ENCODE results near the gene CTNNBL1.

The CTNNBL1 gene

DNA sequence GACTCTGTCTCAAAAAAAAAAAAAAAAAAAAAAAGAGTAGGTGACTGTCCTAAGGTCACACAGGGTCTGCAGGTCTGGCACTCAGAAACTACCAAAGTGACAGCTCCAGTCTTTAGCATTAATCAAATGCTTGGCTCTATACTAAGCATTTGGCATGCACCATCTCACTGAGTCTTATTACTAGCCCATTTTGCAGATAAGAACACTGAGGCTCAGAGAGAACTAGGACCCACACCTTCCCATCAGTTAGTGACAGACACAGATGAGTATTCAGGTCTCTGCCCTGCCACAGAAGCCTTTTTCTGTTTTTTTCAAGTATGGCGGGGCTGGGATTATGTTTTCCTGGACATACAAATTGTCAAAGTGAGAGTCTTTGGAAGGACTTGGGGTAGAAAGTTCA lies 186.0 kb downstream of the CTNNBL1 start:
- no peak overlapping the region for H3K4me3 ChIP-seq (ENCODE audit: low read length)
- DNase-seq (ENCODE audit: low read depth): no peak

DNA sequence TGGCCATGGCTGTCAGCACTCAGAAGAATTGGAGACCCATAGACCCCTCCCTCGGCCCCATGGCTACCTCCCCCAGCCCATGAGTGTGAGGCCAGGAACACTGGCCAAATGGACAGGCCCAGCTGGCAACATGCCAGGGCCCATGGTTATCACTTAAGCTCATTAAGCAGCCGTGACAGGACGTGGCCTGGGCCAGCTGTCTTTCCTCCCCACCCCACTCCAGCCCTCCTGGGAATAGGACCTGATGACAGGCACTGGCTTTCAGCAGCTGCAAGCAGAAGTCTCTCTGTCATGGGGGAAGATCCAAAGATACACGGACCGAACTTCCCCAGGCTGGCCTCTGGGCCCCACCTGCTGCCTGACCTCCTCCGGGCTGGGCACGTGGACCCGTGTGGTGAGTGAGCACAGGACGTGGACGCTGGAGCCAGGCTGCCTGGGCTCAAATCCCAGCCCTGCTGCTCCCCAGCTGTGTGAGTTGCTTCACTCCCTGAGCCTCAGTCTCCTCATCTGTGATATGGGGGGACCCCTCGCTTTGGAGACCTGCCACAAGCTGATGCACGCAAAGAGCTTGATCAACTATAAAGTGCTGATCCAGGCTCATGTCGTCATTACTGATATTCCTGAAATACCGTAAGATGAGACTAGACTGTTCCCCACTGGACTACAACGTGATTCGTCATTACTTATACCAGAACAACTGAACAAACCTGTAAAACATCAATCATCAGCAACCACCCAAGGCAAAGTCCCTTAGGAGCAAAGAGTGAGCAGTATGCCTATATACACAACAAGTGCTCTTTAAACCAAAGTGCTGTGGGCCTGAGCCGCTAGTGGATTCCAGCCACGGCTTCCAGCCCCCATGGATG lies 187.1 kb downstream of the CTNNBL1 start:
- TF ChIP-seq, protein P1, sequence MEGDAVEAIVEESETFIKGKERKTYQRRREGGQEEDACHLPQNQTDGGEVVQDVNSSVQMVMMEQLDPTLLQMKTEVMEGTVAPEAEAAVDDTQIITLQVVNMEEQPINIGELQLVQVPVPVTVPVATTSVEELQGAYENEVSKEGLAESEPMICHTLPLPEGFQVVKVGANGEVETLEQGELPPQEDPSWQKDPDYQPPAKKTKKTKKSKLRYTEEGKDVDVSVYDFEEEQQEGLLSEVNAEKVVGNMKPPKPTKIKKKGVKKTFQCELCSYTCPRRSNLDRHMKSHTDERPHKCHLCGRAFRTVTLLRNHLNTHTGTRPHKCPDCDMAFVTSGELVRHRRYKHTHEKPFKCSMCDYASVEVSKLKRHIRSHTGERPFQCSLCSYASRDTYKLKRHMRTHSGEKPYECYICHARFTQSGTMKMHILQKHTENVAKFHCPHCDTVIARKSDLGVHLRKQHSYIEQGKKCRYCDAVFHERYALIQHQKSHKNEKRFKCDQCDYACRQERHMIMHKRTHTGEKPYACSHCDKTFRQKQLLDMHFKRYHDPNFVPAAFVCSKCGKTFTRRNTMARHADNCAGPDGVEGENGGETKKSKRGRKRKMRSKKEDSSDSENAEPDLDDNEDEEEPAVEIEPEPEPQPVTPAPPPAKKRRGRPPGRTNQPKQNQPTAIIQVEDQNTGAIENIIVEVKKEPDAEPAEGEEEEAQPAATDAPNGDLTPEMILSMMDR (IDR thresholded peaks at IDR 0.05; ENCODE audit: insufficient read depth, low read depth, low read length, missing control alignments): no peak
- DNase-seq (ENCODE audit: low read depth): peak; percentile 75
- no peak overlapping the region for H3K4me3 ChIP-seq (ENCODE audit: low read length)

More for the DNA sequence above, 186.0 kb downstream of the CTNNBL1 start:
- TF ChIP-seq, protein P1 (IDR thresholded peaks at IDR 0.05; ENCODE audit: insufficient read depth, low read depth, low read length, missing control alignments): no peak

DNA sequence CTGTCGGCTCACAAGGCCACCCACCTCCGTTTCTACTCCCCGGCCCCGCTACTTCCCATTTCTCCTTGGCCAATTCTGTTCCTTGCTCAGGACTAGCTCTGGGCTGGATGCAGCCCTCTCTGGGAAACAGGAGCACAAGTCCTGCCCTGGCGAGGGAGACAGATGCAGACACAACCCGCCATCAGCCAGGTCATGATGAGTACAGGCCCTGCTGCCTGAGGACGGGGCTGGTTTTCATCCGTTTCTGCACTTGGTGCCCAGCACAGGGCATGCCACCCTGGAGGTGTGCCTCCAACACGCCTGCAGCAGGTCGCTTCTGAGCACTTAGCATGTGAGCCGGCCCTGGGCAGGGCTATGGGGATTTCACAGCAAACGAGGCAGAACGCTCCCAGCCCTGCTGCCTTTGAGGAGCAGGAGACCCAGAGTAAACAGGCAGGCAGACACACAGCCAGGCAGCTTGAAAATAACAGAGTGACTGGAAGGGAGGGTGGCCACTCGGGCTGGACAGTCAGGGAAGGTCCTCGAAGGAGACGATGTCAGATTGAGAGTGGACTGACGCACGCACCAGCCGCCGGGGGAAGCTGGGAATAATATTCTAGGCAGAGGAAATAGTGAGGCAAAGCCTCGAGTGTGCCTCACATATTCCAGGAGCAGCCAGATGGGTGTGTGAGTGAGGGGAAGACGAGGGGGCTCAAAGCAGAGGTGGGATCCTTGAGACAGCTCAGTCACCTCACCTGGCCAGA lies 187.9 kb downstream of the CTNNBL1 start:
- TF ChIP-seq, protein P1 (IDR thresholded peaks at IDR 0.05; ENCODE audit: insufficient read depth, low read depth, low read length, missing control alignments): no peak
- DNase-seq (ENCODE audit: low read depth): no peak
- no peak overlapping the region for H3K4me3 ChIP-seq (ENCODE audit: low read length)

DNA sequence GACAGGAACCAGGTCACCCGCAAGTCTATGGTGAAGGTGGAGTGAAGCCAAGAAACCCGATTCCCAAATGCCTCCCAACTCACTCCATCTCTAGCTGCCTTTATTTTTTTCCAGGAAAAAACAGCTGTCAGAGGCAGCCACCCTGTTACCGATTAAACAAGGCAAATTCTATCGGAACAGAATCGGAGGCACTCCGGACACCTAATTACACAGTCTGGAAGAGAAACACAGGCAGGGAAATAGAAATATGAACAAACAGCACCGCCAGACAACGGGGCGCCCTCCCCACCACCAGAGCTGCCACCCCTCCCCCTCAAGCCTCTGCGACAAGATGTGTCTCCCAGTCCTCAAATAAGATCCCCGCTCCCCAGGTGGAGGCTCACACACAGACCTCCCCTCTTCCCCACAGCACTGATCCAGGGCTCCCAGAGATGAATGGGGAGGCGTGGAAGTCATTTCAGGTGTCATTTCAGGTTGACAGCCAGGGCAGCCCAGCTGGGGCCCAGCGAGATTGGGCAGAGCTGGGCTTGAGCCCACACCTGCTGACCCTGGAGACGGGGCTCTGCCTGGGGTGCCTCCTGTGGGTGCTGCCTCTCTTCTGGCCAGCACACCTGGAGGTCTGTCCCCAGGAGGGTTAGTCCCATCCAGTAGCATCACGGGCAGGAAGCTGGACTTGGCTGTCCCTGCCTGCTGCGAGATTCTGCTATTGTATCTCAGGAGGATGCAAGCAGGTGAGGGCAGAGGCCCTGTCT lies 189.3 kb downstream of the CTNNBL1 start:
- DNase-seq (ENCODE audit: low read depth): no peak
- no peak overlapping the region for H3K4me3 ChIP-seq (ENCODE audit: low read length)
- TF ChIP-seq, protein P1 (IDR thresholded peaks at IDR 0.05; ENCODE audit: insufficient read depth, low read depth, low read length, missing control alignments): no peak

DNA sequence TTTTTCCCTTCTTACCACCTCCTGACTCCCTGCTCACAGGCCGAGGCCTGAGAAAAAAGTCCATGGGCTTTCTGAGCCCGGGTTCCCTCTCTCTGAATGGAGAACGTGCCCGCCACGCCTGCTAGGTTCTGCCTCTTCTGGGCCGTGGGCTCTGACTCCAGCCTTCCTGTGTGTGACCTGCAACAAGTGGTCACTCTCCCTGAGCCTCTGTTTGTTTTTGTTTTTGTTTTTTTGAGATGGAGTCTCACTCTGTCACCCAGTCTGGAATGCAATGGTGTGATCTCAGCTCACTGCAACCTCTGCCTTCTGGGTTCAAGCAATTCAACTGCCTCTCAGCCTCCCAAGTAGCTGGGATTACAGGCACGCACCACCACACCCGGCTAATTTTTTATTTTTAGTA lies 191.2 kb downstream of the CTNNBL1 start:
- TF ChIP-seq, protein P1 (IDR thresholded peaks at IDR 0.05; ENCODE audit: insufficient read depth, low read depth, low read length, missing control alignments): no peak
- DNase-seq (ENCODE audit: low read depth): no peak
- no peak overlapping the region for H3K4me3 ChIP-seq (ENCODE audit: low read length)

DNA sequence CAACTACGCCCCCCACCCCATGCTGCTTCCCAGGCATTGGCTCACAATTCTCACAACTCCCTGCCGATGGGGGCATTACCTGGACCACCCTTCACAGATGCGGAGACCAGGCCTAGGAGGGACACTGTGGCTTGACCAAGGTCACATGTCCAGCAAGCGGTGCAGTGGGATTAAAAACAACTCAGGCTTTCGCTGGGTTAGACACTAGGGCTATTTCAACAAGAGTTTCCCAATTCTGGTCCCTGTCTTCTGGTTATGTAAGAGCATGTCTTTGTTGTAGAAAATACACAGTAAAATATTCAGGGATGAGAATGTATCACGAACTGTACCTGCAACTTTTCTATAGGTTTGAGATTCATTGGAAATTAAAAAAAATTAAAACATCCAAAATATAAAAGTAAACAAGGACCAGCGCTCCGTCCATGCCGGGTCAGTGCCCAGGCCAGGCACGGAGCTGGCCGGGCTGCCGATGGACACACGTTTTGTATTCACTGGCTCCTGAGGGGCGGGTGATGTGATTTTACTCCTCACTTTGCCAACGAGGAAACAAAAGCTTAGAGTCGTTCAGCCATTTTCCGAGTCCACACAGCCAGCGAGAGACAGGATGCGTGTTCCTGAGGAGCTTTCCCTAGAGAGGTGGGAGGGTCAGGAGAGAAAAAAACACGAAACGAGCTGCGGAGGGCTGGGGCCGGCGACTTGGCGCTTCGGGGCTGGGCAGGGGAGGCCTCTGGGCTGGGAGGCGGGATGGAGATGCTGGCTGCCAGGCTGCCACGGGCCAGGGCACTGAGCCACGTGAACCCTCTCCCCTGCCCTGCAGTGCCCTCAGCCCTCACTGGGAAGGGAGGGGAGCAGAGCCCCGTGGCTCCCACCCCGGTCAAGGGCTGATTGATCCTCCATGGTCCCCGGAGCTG lies 192.0 kb downstream of the CTNNBL1 start:
- DNase-seq (ENCODE audit: low read depth): no peak
- TF ChIP-seq, protein P1 (IDR thresholded peaks at IDR 0.05; ENCODE audit: insufficient read depth, low read depth, low read length, missing control alignments): no peak
- H3K4me3 ChIP-seq (ENCODE audit: low read length): no peak overlapping the region
